K562 (cell line): ENCODE data around the gene ATF3. TPM values are rescaled to one million over a fixed set of nuclear protein-coding genes. Genes with fewer than 3 reads are reported as not detected.
A peak's percentile ranks its signal among the peaks of the same experiment; 100 is the strongest.

ENCODE experiments used
- CHAMP1 ChIP-seq: fragments of 450-650 bp; IDR thresholded peaks from 2 replicates; pipeline ENCODE4 v1.6.1; 2016; ENCODE audit warnings: mild to moderate bottlenecking
- DDX20 ChIP-seq: fragments of 450-650 bp; IDR thresholded peaks from 2 replicates; pipeline ENCODE4 v1.6.1; 2016; ENCODE audit warnings: missing genetic modification characterization, low read depth, mild to moderate bottlenecking, missing compliant biosample characterization, moderate library complexity
- E2F5 ChIP-seq: sonication (generic); formaldehyde crosslinking; IDR thresholded peaks from 2 replicates; pipeline ENCODE4 v1.8.0; 2022; ENCODE audit warnings: mild to moderate bottlenecking, missing genetic modification reagents
- FOXO4 ChIP-seq: fragments of 450-650 bp; formaldehyde crosslinking; IDR thresholded peaks from 2 replicates; pipeline ENCODE4 v1.4.0; 2020; ENCODE audit warnings: mild to moderate bottlenecking, moderate library complexity
- NR0B1 ChIP-seq: fragments of 450-650 bp; IDR thresholded peaks from one replicate; pipeline ENCODE4 v1.6.1; 2018; ENCODE audit warnings: mild to moderate bottlenecking, moderate library complexity; ENCODE audit not compliant: partially characterized antibody
- NR3C1 ChIP-seq: sonication (generic); formaldehyde crosslinking; IDR thresholded peaks from 2 replicates; pipeline ENCODE4 v1.8.1; 2022; ENCODE audit warnings: missing genetic modification reagents
- SLC30A9 ChIP-seq: fragments of 250-450 bp; sonication (Bioruptor Pico); IDR thresholded peaks from 2 replicates; pipeline ENCODE4 v1.8.0; 2022; ENCODE audit warnings: mild to moderate bottlenecking, moderate library complexity
- SP1 ChIP-seq: sonication (generic); formaldehyde crosslinking; IDR thresholded peaks from 2 replicates; pipeline ENCODE4 v1.8.1; 2022; ENCODE audit warnings: mild to moderate bottlenecking, missing genetic modification reagents
- STAT5A ChIP-seq: IDR thresholded peaks from 2 replicates; pipeline ENCODE4 v1.6.1; 2012; ENCODE audit warnings: low read length, inconsistent platforms, borderline replicate concordance
- TCF15 ChIP-seq: fragments of 250-450 bp; sonication (Bioruptor Pico); IDR thresholded peaks from 2 replicates; pipeline ENCODE4 v1.8.0; 2022; ENCODE audit warnings: moderate library complexity, mild to moderate bottlenecking, inconsistent platforms
- ZNF316 ChIP-seq: fragments of 450-650 bp; IDR thresholded peaks from 2 replicates; pipeline ENCODE4 v1.6.1; 2016
- ZNF408 ChIP-seq: fragments of 250-450 bp; sonication (Bioruptor Pico); IDR thresholded peaks from 2 replicates; pipeline ENCODE4 v1.4.0; 2020; ENCODE audit warnings: low read depth, mild to moderate bottlenecking, moderate library complexity
- ZNF707 ChIP-seq: fragments of 250-450 bp; sonication (Bioruptor Pico); conservative IDR thresholded peaks from 2 replicates; pipeline ENCODE4 v1.8.0; 2022; ENCODE audit warnings: inconsistent platforms, mild to moderate bottlenecking, moderate library complexity
- ZNF740 ChIP-seq, 3 experiments: fragments of 200-800 bp in 1 of 3; sonication (Bioruptor generic) in 1 of 3; sonication (generic) in 1 of 3; formaldehyde crosslinking in 1 of 3; IDR thresholded peaks; 2 replicates each; pipeline versions ENCODE4 v1.6.1 to v1.8.0; 2016 to 2022; ENCODE audit warnings: mild to moderate bottlenecking in 2 of 3, missing compliant biosample characterization in 2 of 3, missing genetic modification characterization in 2 of 3, missing genetic modification reagents in 1 of 3
- polyA plus RNA-seq, 8 experiments: library from polyadenylated mRNA; depleted of rRNA in 4 of 8; stranded (reverse) in 5 of 8; unstranded in 3 of 8; fragments of >200 nt; fragmentation: Nextera tagmentation in 2 of 8; fragmentation: Illumina TruSeq in 1 of 8; extraction: Ambion mirVana in 2 of 8; extraction: Trizol in 1 of 8; gene quantifications; 2 replicates each; pipeline versions ENCODE4 v1.2.1 to v1.2.3, GENCODE V29; 2011 to 2014; ENCODE audit warnings: inconsistent platforms in 1 of 8, missing spikeins in 1 of 8
- total RNA-seq, 7 experiments: library from RNA; depleted of rRNA in 6 of 7; stranded (reverse); fragments of >200 nt in 6 of 7; fragmentation: Illumina TruSeq in 2 of 7; extraction: Trizol in 2 of 7; gene quantifications; 2 replicates each; pipeline versions ENCODE4 v1.2.1 to v1.2.3, GENCODE V29; 2011 to 2021; ENCODE audit warnings: low replicate concordance in 1 of 7

ATF3 gene
- total and polyA plus RNA-seq, 9 of the 15 experiments (the other 6 are each of a cell fraction or from before 2014, with no cell fraction given): 3.5 to 28.2 (median 19.8) TPM

GRCh38 chr1:212665241-212666115 lies 56.9 kb downstream of the ATF3 start (continued):
- no peak for TF ChIP-seq CHAMP1
- TF ChIP-seq E2F5 (CRISPR knock-in tag): 0 out of 2 replicates have a peak, but pooled peaks have one; percentile 30
- TF ChIP-seq DDX20 (tag): no peak
- no peak for TF ChIP-seq STAT5A
- no peak for TF ChIP-seq SLC30A9 (CRISPR knock-in tag)
- no peak for TF ChIP-seq NR3C1 (CRISPR knock-in tag)
- TF ChIP-seq FOXO4 (CRISPR knock-in tag): no peak
- peak; percentile 50; the same call in 1 of the 2 replicates for TF ChIP-seq ZNF740 (CRISPR knock-in tag; IDR thresholded peaks at IDR 0.05)
- TF ChIP-seq ZNF740 (tag; IDR thresholded peaks at IDR 0.05): peak in 1 of 2 experiments; percentile 50; a peak in 1 of 4 replicates
- no peak for TF ChIP-seq ZNF707
- no peak for TF ChIP-seq TCF15 (CRISPR knock-in tag)
- TF ChIP-seq ZNF408 (CRISPR knock-in tag): no peak
- 0 out of 2 replicates have a peak, but pooled peaks have one; percentile 34 for TF ChIP-seq SP1 (CRISPR knock-in tag)
- TF ChIP-seq NR0B1: no peak
- TF ChIP-seq ZNF316: no peak
